IgD-negative memory B cell (primary cell): Measurements from ENCODE around the gene MAGI1. TPM values are rescaled to one million over a fixed set of nuclear protein-coding genes. Genes with fewer than 3 reads are reported as not detected.
"Not testable (repeated sequence)": the region's sequence is repeated elsewhere in the genome, so short reads cannot be mapped to it uniquely, and the experiment has no call there.

Experiments
- H3K27ac Mint-ChIP-seq, 3 donors: one replicate each; pipeline ENCODE4 v1.8.0; 2020 to 2022; ENCODE audit warnings: mild to moderate bottlenecking in 3 of 3, mixed read lengths in 3 of 3, moderate library complexity in 1 of 3
- H3K27me3 Mint-ChIP-seq: one replicate; pipeline ENCODE4 v1.8.0; 2021; ENCODE audit warnings: mixed read lengths
- H3K36me3 Mint-ChIP-seq: one replicate; pipeline ENCODE4 v1.8.0; 2020; ENCODE audit warnings: mild to moderate bottlenecking, mixed read lengths
- H3K4me1 Mint-ChIP-seq, 3 donors: one replicate each; pipeline ENCODE4 v1.8.0; 2020 to 2022; ENCODE audit warnings: mixed read lengths in 3 of 3, mild to moderate bottlenecking in 1 of 3
- H3K4me3 Mint-ChIP-seq, 4 donors: one replicate each; pipeline ENCODE4 v1.8.0; 2020 to 2022; ENCODE audit warnings: mild to moderate bottlenecking in 4 of 4, mixed read lengths in 4 of 4, moderate library complexity in 3 of 4
- H3K9me3 Mint-ChIP-seq, 3 donors: one replicate each; pipeline ENCODE4 v1.8.0; 2020 to 2021; ENCODE audit warnings: mixed read lengths in 3 of 3, mild to moderate bottlenecking in 1 of 3
- polyA plus RNA-seq: library from polyadenylated mRNA; unstranded; fragments of 300-500 nt; fragmentation: Illumina TruSeq; gene quantifications from one replicate; pipeline ENCODE4 v1.2.3, GENCODE V29; 2021

MAGI1 gene
- polyA plus RNA-seq, 1 donor from 2014 or later, result 1.3 TPM

DNA sequence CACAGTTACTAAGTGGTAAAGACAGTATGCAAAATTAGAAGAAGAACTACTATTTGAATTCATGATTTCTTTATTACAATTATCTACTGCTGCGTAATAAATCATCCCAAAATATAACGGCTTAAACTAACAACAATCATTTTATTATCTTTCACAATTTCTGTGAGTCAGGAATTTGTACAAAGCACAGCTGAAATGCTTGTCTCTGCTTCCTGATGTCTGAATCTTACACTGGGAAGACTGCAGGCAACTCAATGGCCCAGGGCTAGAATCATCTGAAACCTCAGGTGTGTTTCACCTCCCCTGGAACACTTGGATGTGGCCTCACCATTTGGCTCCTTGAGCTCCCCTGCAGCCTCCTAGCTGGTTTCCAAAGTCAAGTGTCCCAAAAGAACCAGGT lies 145.1 kb downstream of the MAGI1 start:
- peaks cover 0 to 3% (median 2%) of the 10 kb centered on the region in 3 donors for H3K9me3 Mint-ChIP-seq
- H3K4me3 Mint-ChIP-seq, result no peak overlapping the region
- H3K27ac Mint-ChIP-seq, result no peak overlapping the region
- H3K27me3 Mint-ChIP-seq, result peaks cover 1% of the 10 kb centered on the region
- H3K36me3 Mint-ChIP-seq, result no peaks in the 10 kb centered on the region
- no peaks in the 10 kb centered on the region for H3K4me1 Mint-ChIP-seq

GRCh38 chr3:65891477-65891876 lies 147.2 kb downstream of the MAGI1 start:
- not testable (repeated sequence) for H3K9me3 Mint-ChIP-seq, H3K4me1 Mint-ChIP-seq, H3K4me3 Mint-ChIP-seq, H3K36me3 Mint-ChIP-seq, H3K27me3 Mint-ChIP-seq, H3K27ac Mint-ChIP-seq

DNA sequence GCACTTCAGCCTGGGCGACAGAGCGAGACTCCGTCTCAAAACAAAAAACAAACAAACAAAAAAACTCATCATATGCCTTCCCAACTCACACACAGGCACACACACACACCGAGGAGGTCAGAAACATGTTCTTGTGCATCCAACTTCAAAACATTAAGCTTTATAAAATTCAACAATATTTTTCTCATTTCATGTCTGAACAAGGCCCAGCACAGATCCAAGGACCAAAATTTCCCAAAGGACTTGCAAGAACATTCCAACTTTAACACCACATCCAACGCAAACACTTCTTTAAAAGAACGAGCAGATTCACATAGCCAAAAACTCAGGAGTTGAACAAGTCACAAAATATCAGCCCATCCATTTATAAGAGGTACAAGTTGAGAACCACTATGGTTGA lies 148.4 kb downstream of the MAGI1 start:
- Mint-ChIP-seq H3K27me3 (peaks cover 1% of the 10 kb centered on the region), H3K4me1 (no peaks in the 10 kb centered on the region), H3K36me3 (no peaks in the 10 kb centered on the region), H3K9me3 (peaks cover 0 to 3% (median 2%) of the 10 kb centered on the region in 3 donors), H3K27ac (no peak overlapping the region), H3K4me3 (no peak overlapping the region)

DNA sequence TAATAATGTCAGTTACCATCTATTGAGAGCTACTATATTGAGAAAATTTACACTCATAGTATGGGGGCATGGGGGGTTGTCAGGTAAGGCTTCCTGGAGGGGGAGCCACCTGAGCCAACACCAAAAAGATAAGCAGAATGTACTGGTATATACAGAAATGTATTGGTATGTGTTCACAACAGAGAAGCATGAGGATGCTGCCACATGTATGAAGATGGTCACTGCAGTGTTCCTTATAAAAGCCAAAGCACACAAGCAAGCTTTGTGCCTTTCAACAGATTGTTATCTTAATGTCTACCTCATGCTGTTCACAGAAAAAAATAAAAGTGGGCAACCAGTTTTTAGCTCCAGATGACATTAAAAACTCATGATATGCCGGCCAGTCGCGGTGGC lies 149.0 kb downstream of the MAGI1 start:
- no peaks in the 10 kb centered on the region for H3K27me3 Mint-ChIP-seq
- H3K4me1 Mint-ChIP-seq, result no peaks in the 10 kb centered on the region
- no peaks in the 10 kb centered on the region for H3K36me3 Mint-ChIP-seq
- peaks cover 0 to 3% (median 2%) of the 10 kb centered on the region in 3 donors for H3K9me3 Mint-ChIP-seq
- H3K27ac Mint-ChIP-seq, result no peak overlapping the region
- no peak overlapping the region for H3K4me3 Mint-ChIP-seq

DNA sequence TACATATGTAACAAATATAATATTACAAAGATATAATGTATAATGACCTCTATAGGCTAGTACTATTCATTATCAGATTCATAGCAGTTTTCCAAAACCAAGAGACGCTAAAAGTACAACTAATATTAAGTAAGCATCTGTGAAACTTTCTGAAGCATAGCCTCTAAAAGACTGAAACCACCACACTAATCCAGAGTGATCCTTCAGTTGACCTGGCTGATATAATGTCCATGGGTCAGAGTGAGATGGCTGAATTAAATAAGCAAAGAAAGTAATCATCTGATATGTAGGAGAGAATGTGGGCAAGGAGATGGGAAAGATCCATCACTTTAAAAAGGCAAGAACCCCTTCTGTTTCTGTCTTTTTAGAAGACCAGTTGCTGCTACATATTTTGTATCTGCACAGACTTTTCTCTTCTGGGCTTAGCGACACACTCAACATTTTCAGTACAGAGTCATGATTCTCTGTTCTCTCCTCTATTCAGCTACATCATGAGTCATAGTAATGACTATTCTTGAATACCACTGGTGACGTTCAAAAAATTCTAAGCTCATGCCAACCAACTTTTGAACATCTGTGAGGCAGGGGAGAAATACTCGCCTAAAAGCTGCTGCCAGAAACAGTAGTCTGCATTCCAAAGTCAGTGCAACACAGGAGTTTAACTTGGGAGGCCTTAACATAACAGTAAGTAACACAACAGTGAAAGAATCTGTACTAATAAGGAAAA lies 149.6 kb downstream of the MAGI1 start:
- no peaks in the 10 kb centered on the region for H3K4me1 Mint-ChIP-seq
- H3K36me3 Mint-ChIP-seq, result no peaks in the 10 kb centered on the region
- no peaks in the 10 kb centered on the region for H3K27me3 Mint-ChIP-seq
- no peak overlapping the region for H3K4me3 Mint-ChIP-seq
- H3K27ac Mint-ChIP-seq, result no peak overlapping the region
- H3K9me3 Mint-ChIP-seq, result peaks cover 0 to 3% (median 2%) of the 10 kb centered on the region in 3 donors

GRCh38 chr3:65888196-65888595 lies 150.5 kb downstream of the MAGI1 start:
- no peaks in the 10 kb centered on the region for H3K4me1 Mint-ChIP-seq
- no peak overlapping the region for H3K4me3 Mint-ChIP-seq
- peaks cover 0 to 3% (median 0%) of the 10 kb centered on the region in 3 donors for H3K9me3 Mint-ChIP-seq
- H3K27me3 Mint-ChIP-seq, result no peaks in the 10 kb centered on the region
- no peaks in the 10 kb centered on the region for H3K36me3 Mint-ChIP-seq
- H3K27ac Mint-ChIP-seq, result no peak overlapping the region

GRCh38 chr3:65886391-65886790 lies 152.3 kb downstream of the MAGI1 start:
- Mint-ChIP-seq H3K4me1 (no peaks in the 10 kb centered on the region), H3K27me3 (no peaks in the 10 kb centered on the region), H3K27ac (no peak overlapping the region), H3K36me3 (no peaks in the 10 kb centered on the region), H3K9me3 (peaks cover 0 to 3% (median 1%) of the 10 kb centered on the region in 3 donors), H3K4me3 (no peak overlapping the region)

DNA sequence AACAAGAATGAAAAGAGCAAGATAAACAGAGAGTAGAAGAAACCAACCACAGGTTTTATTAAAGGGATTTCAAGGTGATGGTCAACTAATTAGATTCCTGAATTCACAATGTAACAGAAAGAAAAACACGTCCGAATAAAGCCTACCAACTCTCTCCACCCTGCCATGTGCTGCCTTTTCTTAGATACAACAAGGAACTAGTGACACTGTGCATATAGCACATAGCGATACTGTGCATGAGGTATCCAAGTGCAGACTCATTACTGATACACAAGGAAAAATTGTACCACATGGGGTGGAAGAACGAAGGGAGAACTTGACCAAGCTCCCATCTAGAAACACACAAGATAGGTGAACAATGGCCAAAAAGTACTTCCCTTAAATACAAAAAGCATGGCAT lies 154.6 kb downstream of the MAGI1 start:
- H3K4me1 Mint-ChIP-seq, result no peaks in the 10 kb centered on the region

DNA sequence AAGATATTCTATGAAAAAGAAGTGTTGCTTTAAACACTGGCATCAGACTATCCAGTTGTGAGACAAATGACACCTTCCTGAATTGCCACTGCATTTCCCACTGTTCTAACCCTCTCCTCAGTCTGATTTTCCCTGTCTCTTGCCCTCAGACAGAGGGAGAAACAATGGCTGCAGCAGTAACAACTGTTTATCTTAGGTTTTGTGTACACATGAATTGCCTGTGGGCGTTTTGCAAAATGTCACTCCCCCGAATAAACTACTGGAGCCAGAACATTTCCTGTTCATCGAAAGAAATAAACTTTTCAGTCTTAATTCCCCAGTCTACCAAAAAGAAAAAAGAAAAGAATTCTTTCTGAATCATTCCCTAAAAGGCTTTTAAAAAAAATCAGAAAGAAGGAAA lies 155.1 kb downstream of the MAGI1 start:
- peaks cover 0 to 3% (median 0%) of the 10 kb centered on the region in 3 donors for H3K9me3 Mint-ChIP-seq
- no peaks in the 10 kb centered on the region for H3K4me1 Mint-ChIP-seq
- H3K4me3 Mint-ChIP-seq, result no peak overlapping the region
- no peaks in the 10 kb centered on the region for H3K36me3 Mint-ChIP-seq
- H3K27ac Mint-ChIP-seq, result no peak overlapping the region
- no peaks in the 10 kb centered on the region for H3K27me3 Mint-ChIP-seq

More for the DNA sequence above, 154.6 kb downstream of the MAGI1 start:
- Mint-ChIP-seq H3K4me3 (no peak overlapping the region), H3K27ac (no peak overlapping the region), H3K27me3 (no peaks in the 10 kb centered on the region), H3K36me3 (no peaks in the 10 kb centered on the region), H3K9me3 (peaks cover 0 to 3% (median 0%) of the 10 kb centered on the region in 3 donors)

DNA sequence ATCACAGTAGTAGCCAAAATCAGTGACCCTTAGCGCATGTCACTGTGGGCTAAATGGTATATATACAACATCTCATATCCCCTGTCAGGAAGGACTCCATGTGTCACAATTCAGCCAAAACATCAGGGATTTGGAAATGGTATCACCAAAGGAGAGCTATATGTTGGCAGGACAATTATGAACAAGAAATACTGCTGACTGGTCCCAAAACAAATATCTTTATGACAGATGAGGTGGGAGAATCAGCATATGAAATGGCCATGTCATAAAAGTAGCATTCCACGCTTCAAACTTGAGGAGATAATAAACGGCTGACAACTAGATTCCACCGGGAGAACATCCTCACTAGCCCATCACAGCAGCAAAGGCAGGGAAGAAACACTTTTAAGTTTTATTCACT lies 158.4 kb downstream of the MAGI1 start:
- Mint-ChIP-seq H3K9me3 (peaks cover 0 to 3% (median 0%) of the 10 kb centered on the region in 3 donors), H3K27me3 (no peaks in the 10 kb centered on the region), H3K4me1 (no peaks in the 10 kb centered on the region), H3K36me3 (no peaks in the 10 kb centered on the region), H3K27ac (no peak overlapping the region), H3K4me3 (no peak overlapping the region)

DNA sequence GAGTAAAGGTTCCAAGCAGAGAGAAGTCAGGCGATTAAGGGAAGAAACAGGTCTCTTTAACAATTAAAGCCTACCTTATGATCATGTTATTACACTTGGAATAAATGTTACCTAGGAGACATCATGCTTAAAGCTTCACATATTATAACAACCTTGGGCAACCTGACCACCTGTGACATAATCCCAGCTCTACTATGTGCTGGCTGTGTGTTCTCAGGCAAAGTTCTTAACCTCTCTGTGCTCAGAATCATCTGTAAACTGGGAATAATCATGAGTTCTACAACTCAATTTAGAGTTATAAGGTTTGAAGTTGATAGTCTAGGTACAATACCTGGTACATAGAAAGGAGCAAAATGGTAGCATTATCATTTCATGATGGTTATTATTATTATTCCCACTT lies 159.3 kb downstream of the MAGI1 start:
- Mint-ChIP-seq H3K36me3 (no peaks in the 10 kb centered on the region), H3K27ac (no peak overlapping the region), H3K4me1 (no peaks in the 10 kb centered on the region), H3K27me3 (no peaks in the 10 kb centered on the region), H3K9me3 (peaks cover 0 to 3% (median 0%) of the 10 kb centered on the region in 3 donors), H3K4me3 (no peak overlapping the region)

DNA sequence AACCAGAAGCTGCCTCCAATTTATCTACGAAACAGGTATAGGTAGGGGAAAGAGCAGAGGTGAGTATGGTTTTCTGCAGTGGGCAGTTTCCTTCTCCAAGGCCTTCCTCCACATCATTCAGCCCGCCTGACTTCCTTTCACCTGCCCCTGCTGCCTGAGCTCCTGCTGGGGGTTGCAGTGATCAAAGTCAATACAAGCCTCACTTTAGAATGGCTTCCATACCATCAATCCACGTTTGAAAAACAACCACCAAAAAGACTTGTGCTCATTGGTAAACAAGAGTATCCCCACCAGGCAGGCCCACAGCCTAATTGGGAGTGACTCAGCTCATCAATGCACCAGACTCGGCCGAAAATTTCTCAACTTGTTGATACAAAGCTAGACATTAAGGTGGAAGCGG lies 159.9 kb downstream of the MAGI1 start:
- Mint-ChIP-seq H3K4me3 (no peak overlapping the region), H3K36me3 (no peaks in the 10 kb centered on the region), H3K27ac (no peak overlapping the region), H3K27me3 (no peaks in the 10 kb centered on the region), H3K9me3 (peaks cover 0 to 3% (median 0%) of the 10 kb centered on the region in 3 donors), H3K4me1 (no peaks in the 10 kb centered on the region)

- peaks cover 0 to 3% (median 0%) of the 10 kb centered on the region in 3 donors for H3K9me3 Mint-ChIP-seq
- H3K4me1 Mint-ChIP-seq, result no peaks in the 10 kb centered on the region
- no peaks in the 10 kb centered on the region for H3K27me3 Mint-ChIP-seq
- no peaks in the 10 kb centered on the region for H3K36me3 Mint-ChIP-seq
- H3K4me3 Mint-ChIP-seq, result no peak overlapping the region
- no peak overlapping the region for H3K27ac Mint-ChIP-seq
Measured at GRCh38 chr3:65877160-65877559, 161.6 kb downstream of the MAGI1 start.

DNA sequence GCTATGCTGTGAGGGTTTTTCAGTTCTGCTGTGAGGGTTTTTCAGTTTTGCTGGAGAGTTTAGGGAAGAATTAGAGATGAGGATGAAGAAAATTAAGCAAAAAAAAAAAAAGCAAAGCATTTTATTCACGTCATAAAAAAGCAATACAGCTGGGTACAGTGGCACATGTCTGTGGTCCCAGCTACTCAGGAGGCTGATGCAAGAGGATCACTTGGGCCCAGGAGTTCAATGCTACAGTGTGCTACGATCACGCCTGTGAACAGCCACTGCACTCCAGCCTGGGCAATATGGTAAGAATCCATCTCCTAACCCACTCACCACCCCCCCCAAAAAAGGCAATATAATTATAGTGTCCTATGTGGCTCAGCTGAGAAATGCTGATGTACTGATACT lies 162.7 kb downstream of the MAGI1 start:
- no peaks in the 10 kb centered on the region for H3K36me3 Mint-ChIP-seq
- H3K9me3 Mint-ChIP-seq, result peaks cover 0 to 3% (median 0%) of the 10 kb centered on the region in 3 donors
- no peaks in the 10 kb centered on the region for H3K4me1 Mint-ChIP-seq
- H3K27ac Mint-ChIP-seq, result no peak overlapping the region
- no peaks in the 10 kb centered on the region for H3K27me3 Mint-ChIP-seq
- H3K4me3 Mint-ChIP-seq, result no peak overlapping the region

DNA sequence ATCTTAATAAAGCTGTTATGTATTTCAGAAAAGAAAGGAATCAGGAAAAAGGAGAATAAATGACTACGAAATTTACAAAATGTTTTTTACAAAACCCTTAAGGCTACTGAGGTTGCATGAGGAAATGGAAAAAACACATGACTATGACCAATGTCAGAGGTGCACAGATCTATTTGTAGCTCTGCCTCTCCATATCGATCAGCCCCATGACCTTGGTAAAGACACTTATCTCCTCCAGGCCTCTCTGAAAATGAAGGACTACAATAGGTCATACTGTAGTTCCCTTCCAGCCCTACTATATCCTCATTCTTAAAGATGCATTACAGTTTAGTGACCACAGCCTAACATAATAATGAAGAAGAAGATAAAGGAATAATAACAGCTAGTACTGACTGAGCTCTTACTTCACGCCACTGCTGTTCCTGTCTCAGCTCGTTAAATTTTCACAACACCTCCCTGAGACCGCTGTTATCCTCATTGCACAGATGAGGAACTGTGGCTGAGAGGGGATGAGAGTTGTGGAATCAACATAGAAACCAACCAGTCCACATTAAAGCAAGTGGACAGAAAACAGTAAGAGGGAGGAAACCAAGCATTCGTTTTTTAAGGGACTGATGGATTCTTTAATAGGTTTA lies 163.2 kb downstream of the MAGI1 start:
- H3K4me3 Mint-ChIP-seq, result no peak overlapping the region
- H3K4me1 Mint-ChIP-seq, result no peaks in the 10 kb centered on the region
- no peak overlapping the region for H3K27ac Mint-ChIP-seq
- no peaks in the 10 kb centered on the region for H3K36me3 Mint-ChIP-seq
- H3K9me3 Mint-ChIP-seq, result peaks cover 0 to 3% (median 0%) of the 10 kb centered on the region in 3 donors
- H3K27me3 Mint-ChIP-seq, result no peaks in the 10 kb centered on the region

GRCh38 chr3:65873869-65874268 lies 164.8 kb downstream of the MAGI1 start:
- no peaks in the 10 kb centered on the region for H3K36me3 Mint-ChIP-seq
- peaks cover 0 to 3% (median 0%) of the 10 kb centered on the region in 3 donors for H3K9me3 Mint-ChIP-seq
- H3K4me3 Mint-ChIP-seq, result no peak overlapping the region
- no peaks in the 10 kb centered on the region for H3K27me3 Mint-ChIP-seq
- no peaks in the 10 kb centered on the region for H3K4me1 Mint-ChIP-seq
- H3K27ac Mint-ChIP-seq, result no peak overlapping the region
